HEK293 (cell line): ENCODE results near the gene APOL2.

Experiments
- CTCF ChIP-seq: fragments of 450-650 bp; formaldehyde crosslinking; IDR thresholded peaks from 2 replicates; pipeline ENCODE4 v1.5.1; 2016; ENCODE audit warnings: missing biosample characterization, missing genetic modification characterization
- KLF17 ChIP-seq: fragments of 450-650 bp; formaldehyde crosslinking; IDR thresholded peaks from 2 replicates; pipeline ENCODE4 v1.5.1; 2016; ENCODE audit warnings: missing biosample characterization, missing genetic modification characterization
- MZF1 ChIP-seq: fragments of 450-650 bp; formaldehyde crosslinking; IDR thresholded peaks from 2 replicates; pipeline ENCODE4 v1.5.1; 2017; ENCODE audit warnings: missing biosample characterization, missing genetic modification characterization, borderline replicate concordance
- TCF7L2 ChIP-seq: IDR thresholded peaks from 2 replicates; pipeline ENCODE4 v1.6.1; 2011; ENCODE audit warnings: low read depth, mild to moderate bottlenecking, inconsistent platforms, low read length, moderate library complexity, borderline replicate concordance
- YY1 ChIP-seq: fragments of 450-650 bp; formaldehyde crosslinking; IDR thresholded peaks from 2 replicates; pipeline ENCODE4 v1.5.1; 2018; ENCODE audit warnings: missing biosample characterization, missing genetic modification characterization
- ZFP37 ChIP-seq: fragments of 450-650 bp; formaldehyde crosslinking; IDR thresholded peaks from 2 replicates; pipeline ENCODE4 v1.5.1; 2016; ENCODE audit warnings: missing biosample characterization, missing genetic modification characterization
- ZNF146 ChIP-seq: fragments of 450-650 bp; formaldehyde crosslinking; IDR thresholded peaks from 2 replicates; pipeline ENCODE4 v1.5.1; 2016; ENCODE audit warnings: missing biosample characterization, missing genetic modification characterization
- ZNF239 ChIP-seq: fragments of 450-650 bp; formaldehyde crosslinking; IDR thresholded peaks from 2 replicates; pipeline ENCODE4 v1.5.1; 2016; ENCODE audit warnings: missing biosample characterization, missing genetic modification characterization
- ZNF426 ChIP-seq: fragments of 450-650 bp; formaldehyde crosslinking; IDR thresholded peaks from 2 replicates; pipeline ENCODE4 v1.5.1; 2017; ENCODE audit warnings: missing biosample characterization, missing genetic modification characterization, mild to moderate bottlenecking, inconsistent platforms, moderate library complexity
- ZNF660 ChIP-seq: fragments of 450-650 bp; IDR thresholded peaks from 2 replicates; pipeline ENCODE4 v1.5.1; 2018; ENCODE audit warnings: missing biosample characterization, mild to moderate bottlenecking, missing genetic modification characterization
- ZNF707 ChIP-seq: fragments of 450-650 bp; formaldehyde crosslinking; IDR thresholded peaks from 2 replicates; pipeline ENCODE4 v1.5.1; 2016; ENCODE audit warnings: missing biosample characterization, missing genetic modification characterization
- TF ChIP-seq, protein P1 (sequence below): fragments of 450-650 bp; formaldehyde crosslinking; IDR thresholded peaks from 2 replicates; pipeline ENCODE4 v1.5.1; 2016; ENCODE audit warnings: missing biosample characterization, missing genetic modification characterization, low read depth

DNA sequence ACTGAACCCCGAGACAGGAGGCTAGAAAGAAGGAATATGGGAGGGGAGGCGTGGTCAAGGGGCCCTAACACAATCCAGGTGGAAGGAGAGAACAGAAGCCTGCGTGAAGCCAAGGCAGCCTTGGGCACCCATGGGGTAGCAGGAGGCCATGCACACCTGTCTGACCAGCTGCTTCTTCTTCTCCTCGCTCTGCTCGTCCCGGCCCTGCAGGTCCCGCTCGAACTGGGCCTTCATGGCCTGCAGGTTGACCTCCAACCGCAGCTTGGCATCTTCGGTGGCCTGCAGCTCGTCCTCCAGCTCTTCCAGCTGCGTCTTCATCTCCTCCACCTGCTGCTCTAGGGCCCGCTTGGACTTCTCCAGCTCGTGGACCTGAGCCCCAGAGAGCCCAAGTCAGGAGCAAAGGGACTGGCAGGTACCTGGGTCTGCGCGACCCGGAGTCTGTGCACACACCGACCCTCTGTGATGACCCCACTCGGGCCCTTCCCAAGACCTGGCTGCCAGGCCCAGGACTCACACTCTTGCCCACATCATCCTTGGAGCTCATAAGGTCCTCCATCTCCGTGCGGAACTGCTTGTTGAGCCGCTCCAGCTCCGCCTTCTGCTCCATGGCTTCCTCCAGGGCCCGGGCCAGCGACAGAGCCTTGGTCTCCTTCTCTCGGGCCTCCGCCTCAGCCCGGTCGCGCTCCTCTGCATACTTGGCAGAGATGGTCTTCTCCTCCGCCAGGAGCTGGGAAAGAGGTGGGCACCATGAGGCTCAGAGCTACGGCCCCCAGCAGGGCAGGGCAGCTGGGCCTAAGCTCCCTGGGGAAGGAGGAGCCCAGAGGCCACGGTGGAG, 49.5 kb upstream of the APOL2 start:
- no peak for TF ChIP-seq ZFP37 (tag by site-specific recombination)
- no peak for TF ChIP-seq ZNF239 (tag by site-specific recombination)
- TF ChIP-seq CTCF (tag by site-specific recombination) = no peak
- no peak for TF ChIP-seq ZNF426
- no peak for TF ChIP-seq ZNF660 (tag by site-specific recombination)
- no peak for TF ChIP-seq ZNF146 (tag by site-specific recombination)
- TF ChIP-seq KLF17 (tag by site-specific recombination) = no peak
- no peak for TF ChIP-seq TCF7L2
- TF ChIP-seq YY1 (tag by site-specific recombination) = no peak
- TF ChIP-seq ZNF707 (tag by site-specific recombination) = no peak
- TF ChIP-seq MZF1 (tag by site-specific recombination) = no peak
- TF ChIP-seq, protein P1, sequence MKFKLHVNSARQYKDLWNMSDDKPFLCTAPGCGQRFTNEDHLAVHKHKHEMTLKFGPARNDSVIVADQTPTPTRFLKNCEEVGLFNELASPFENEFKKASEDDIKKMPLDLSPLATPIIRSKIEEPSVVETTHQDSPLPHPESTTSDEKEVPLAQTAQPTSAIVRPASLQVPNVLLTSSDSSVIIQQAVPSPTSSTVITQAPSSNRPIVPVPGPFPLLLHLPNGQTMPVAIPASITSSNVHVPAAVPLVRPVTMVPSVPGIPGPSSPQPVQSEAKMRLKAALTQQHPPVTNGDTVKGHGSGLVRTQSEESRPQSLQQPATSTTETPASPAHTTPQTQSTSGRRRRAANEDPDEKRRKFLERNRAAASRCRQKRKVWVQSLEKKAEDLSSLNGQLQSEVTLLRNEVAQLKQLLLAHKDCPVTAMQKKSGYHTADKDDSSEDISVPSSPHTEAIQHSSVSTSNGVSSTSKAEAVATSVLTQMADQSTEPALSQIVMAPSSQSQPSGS (tag by site-specific recombination) = no peak
